ENCODE measurements around the gene KNDC1.

KNDC1 gene

DNA sequence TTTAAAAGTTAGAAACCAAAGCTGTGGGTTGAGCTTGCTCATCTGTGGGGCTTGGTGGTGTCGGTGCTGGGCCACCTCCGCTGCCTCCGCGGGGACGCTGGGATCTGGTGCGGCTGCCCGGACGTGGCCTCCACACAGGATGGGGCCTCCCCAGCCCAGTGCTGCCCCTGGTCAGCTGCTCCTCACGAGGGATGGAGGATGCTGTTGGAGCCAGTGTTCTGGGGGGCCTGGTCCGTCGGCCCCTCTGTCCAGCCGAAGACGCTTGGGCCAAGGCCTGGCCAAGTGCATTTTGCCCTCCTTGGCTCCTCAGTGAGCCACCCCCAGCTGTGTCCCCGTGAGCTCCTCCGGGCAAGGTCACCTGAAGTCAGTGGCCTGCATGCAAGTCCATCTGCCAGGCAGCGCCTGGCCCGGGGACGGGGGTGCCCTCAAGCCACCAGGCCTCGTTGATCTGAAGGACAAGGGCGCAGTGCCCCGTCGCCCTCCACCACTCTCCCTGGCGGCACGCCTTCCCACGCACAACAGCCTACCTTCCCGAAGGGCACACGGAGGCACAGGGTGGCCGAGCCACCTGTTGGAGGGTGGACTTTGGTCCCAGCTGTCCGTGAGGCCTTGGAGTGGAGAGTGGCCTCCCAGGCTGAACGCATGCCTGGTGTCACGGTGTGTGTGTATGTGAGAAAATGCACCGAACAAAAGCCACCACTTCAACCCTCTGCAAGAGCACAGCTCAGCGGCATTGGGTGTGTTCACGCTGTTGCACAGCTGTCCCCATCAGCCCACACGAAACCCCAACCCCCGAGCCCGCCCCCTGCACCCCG is 27.3 kb downstream of the KNDC1 start:
- in situ Hi-C loops (cut with MboI; ENCODE audit: low sequenced_read_pairs): no loop called here

DNA sequence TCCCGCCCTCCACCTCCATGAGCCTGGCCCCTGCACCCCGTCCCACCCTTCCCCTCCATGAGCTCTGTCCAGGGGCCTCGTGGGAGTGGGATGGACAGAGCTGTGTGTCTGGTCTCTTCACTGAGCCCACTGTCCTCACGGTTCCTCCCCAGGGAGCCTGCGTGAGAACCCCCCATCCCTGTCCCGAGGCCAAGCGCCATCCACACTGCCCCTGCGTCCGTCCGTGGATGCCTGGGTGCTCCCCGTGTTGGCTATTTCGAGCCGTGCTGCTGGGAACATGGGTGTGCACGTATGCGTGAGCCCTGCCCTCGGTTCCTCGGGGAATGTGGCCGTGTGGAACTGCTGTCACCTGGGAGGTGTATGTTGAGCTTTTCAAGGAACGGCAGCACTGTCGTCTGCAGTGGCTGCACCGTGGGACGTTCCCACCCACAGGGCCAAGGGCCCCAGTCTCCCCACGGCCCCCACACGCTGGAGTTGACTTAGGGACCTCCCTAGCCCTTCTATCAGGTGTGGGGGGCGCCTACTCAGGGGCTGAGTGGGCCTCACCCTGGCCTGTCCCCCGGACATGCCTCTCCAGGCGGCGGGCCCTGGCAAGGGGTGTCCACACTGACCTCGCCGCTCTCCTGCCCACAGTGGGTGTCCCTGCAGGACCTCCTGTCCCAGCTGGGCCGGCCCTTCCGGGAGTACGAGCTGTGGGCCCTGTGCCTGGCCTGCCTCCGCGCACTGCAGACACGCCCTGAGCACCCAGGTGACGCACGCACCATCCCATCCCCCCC is 28.1 kb downstream of the KNDC1 start:
- in situ Hi-C loops (cut with MboI; ENCODE audit: low sequenced_read_pairs): no loop called here

DNA sequence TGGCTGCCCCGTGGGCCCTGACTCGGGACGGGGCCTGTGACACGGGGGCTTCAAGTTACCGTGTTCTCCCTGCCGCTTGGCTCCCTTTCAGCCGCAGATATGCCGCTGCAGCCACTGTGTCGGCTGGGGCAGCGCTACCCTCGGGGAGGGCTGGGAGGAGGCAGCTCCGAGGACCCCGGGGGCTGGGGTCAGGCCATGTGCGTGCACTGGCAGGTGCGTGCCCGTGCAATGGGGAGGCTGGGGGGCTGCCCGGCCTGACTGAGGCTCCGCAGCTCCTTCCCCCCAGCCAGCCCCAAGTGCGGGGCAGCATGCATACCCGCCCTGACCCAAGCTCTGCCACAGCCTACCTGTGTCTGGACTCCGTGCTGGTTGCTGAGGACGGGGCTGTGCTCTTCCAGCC is 29.2 kb downstream of the KNDC1 start:
- in situ Hi-C loops (cut with MboI; ENCODE audit: low sequenced_read_pairs): no loop called here

DNA sequence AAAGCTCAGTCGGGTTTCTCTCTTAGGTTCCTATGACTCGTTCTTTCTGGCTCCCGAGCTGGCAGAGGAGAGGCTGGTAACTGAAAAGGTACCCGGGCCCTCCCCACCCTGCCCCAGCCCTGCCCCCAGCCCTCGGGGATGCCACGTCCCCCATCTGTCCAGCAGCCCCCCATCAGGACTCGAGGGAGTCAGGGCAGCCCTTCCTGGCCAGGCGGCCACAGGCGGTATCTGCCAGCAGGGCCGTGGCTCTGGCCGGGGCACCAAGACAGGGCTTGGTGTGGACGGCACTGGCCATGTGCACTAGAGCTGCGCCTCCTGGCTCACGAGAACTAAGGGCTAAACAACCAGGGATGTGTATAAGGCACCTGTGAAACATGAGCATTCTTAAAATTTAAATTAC is 29.7 kb downstream of the KNDC1 start:
- in situ Hi-C loops (cut with MboI; ENCODE audit: low sequenced_read_pairs): no loop called here

DNA sequence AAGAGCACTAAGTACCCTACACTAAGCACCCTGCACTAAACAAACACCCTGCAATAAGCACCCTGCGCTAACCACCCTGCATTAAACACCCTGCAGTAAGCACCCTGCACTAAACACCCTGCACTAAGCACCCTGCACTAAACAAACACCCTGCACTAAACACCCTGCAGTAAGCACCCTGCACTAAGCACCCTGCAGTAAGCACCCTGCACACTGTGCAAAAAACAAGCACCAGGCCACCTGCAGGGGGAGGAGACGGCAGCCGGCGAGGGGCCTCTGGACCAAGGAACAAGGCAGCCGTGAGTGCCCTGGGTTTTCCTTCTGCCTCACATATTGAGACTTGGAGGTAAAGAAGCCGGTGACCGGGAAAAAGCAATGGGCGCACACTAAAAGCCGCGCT is 30.2 kb downstream of the KNDC1 start:
- in situ Hi-C loops (cut with MboI; ENCODE audit: low sequenced_read_pairs): no loop called here

DNA sequence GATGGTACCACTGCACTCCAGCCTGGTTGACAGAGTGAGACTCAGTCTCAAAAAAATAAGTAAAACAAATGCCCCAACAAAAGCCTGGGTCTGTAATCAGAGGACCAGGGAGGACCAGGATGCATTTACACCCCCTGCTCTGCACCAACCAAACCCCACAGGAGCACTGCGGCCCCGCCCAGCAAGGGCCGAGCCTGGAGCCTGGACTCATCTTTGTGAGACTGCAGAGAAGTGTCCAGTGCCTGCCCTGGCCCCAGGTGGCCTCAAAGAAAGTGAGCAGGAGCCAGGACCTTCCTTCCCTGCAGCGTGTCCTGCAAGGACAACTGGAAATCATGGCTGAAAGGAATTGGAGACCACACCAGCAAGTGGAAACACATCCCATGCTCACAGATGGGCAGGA is 31.6 kb downstream of the KNDC1 start:
- in situ Hi-C loops (cut with MboI; ENCODE audit: low sequenced_read_pairs): no loop called here

DNA sequence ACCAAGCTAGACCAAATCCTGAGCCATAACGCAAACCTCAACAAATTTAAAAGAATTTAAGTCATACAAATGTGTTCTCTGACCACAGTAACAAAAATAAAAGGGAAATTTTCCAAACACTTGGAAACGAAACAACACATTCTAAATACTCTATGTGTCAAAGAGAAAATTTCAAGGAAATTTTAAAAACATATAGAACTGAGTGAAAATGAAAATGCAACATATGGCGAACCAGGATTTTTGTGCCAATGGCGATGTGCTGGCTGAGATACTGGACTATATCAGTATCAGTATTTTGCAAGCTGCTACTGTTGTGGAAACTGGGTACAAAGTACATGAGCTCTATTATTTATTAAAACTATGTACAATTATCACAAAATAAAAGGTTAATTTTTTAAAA is 34.1 kb downstream of the KNDC1 start:
- in situ Hi-C loops (cut with MboI; ENCODE audit: low sequenced_read_pairs): no loop called here

DNA sequence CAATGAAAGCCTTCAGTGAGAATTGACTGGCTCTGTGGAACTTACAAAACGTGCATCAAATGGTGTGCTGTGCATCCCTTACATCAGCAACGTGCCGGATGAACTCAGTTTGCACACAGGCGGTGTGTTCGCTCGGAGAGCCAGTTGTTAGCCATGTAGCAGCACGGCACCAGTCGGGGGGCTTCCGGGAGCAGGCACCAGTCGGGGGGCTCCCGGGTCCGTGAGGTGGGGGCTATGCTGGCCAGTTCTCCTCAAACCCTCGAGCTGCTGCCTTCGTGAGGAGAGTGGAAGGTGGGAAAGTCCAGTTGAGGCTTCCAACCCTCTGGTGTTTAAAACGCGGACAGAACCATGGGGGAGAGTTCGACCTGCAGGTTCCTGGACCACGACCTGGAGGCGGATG is 35.1 kb downstream of the KNDC1 start:
- in situ Hi-C loops (cut with MboI; ENCODE audit: low sequenced_read_pairs): no loop called here

DNA sequence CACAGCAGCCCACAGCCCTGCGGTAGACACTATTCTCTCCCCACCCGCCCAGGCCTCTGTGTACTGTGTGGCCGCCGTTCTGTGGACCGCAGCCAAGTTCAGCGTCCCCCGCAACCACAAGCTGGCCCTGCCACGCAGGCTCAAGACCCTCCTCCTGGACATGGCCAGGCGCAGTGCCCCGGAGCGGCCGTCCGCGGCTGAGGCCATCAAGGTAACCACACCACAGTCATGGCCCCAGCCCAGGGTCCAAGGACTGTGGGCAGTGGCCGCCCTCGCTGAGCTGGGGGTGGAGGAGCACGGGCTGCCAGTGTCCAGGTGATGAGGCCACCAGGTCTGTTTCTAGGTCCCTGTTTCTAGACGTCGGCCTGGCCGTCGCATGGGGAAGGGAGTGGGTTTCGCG is 35.6 kb downstream of the KNDC1 start:
- in situ Hi-C loops (cut with MboI; ENCODE audit: low sequenced_read_pairs): no loop called here

DNA sequence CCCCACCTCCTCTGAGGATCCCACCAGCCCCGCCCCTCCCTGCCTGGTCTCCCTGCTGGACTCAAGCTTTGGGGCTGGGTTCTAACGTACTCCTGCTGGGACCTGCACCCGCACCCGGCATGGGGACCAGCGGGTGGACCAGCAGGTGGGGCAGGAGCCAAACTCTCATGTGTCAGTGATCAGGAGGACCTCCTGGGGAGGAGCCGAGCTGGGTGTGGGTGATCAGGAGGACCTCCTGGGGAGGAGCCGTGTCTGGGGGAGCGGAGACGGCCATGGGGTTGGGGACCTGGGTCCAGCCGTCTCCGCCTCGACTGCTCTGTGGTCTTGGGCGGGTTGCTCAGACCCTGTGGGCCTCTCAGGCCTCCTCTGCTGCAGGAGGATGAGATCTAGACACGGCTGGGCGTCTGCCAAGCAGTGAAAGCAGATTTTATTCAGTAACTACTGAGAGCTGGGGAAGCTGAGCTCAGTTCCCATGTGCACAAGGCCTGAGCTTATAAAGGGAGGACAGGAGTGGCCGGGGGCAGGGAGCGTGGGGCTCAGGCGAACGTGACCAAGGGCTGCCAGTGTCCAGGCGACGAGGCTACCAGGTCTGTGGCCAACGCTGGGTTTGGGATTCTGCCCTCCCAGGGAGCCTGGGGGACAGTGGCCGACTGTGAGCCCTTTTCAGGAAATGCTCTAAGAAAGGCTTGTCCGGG is 36.3 kb downstream of the KNDC1 start:
- in situ Hi-C loops (cut with MboI; ENCODE audit: low sequenced_read_pairs): no loop called here

DNA sequence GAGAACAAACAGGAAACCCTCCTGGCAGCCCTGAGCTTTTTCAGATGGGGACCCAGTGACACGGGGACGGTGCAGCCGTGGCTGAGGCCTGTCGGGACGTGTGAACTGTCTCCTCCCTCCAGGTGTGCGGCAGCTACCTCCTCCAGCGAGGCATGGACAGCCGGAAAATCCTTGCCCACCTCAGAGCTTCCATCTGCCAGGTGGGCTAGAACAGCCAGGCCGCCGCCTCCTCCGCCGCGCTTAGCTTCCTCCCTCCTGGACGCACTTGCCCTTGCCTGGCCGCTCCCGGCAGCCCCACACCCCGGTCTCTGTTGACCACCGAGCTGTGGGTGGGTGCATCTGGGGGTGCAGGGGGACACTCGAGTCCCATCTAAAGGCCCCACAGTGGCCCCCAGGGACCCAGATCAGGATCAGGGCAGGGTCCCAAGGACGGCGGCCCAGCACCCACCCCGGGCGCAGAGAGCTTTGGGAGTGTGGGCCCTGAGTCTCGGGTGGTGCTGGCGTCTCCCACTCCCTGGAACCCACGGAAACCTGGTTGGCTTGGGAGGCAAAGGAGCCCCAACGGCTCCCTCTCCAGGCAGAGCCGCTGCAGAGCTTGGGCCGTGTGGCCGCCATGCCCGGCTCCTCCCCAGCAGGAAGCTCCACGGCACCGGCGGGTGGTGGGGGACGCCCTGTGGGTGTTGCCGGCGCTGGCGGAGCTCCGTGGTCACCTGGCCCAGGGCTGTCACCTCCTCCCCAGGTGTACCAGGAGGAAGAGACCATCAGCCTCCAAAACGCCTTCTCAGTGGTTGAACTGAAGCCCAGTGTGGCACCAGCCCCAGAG is 37.1 kb downstream of the KNDC1 start:
- in situ Hi-C loops (cut with MboI; ENCODE audit: low sequenced_read_pairs): no loop called here

DNA sequence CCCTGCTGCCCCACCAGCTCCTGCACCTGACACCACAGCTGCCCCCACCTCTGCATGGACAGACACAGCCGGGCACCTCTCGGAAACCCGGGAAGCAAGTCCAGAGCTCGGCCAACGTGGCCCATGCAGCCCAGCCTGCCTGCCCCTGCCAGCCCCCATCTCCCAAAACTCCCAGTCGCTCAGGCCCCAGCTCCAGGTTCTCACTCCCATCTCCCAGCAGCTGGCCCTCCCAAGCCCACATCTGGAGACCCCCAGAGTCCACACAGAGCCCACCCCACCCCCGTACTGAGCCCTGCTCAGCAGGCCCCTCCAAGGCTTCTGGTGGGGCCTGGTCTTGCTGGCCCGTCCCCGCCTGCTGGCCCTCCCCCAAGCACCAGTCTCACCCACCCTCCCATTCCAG is 37.8 kb downstream of the KNDC1 start:
- in situ Hi-C loops (cut with MboI; ENCODE audit: low sequenced_read_pairs): no loop called here

DNA sequence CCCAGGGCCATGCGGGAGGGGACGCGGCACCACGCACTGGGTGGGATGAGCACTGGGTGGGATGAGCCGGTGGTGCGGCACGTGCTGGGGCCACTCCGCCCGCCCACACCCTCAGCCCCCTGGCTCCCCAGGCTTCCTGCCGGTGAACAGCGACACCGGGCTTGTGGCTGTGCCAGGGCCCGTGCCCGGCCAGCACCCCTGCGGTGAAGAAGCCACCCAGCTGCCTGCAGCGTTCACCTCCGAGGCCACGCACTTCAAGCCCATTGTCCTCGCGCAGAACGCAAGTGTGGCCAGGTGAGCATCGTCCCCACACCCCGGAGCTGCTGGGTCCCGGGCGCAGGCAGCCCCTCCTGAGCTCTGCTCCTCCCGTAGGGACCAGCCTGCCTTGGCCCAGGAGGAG is 38.2 kb downstream of the KNDC1 start:
- in situ Hi-C loops (cut with MboI; ENCODE audit: low sequenced_read_pairs): no loop called here

DNA sequence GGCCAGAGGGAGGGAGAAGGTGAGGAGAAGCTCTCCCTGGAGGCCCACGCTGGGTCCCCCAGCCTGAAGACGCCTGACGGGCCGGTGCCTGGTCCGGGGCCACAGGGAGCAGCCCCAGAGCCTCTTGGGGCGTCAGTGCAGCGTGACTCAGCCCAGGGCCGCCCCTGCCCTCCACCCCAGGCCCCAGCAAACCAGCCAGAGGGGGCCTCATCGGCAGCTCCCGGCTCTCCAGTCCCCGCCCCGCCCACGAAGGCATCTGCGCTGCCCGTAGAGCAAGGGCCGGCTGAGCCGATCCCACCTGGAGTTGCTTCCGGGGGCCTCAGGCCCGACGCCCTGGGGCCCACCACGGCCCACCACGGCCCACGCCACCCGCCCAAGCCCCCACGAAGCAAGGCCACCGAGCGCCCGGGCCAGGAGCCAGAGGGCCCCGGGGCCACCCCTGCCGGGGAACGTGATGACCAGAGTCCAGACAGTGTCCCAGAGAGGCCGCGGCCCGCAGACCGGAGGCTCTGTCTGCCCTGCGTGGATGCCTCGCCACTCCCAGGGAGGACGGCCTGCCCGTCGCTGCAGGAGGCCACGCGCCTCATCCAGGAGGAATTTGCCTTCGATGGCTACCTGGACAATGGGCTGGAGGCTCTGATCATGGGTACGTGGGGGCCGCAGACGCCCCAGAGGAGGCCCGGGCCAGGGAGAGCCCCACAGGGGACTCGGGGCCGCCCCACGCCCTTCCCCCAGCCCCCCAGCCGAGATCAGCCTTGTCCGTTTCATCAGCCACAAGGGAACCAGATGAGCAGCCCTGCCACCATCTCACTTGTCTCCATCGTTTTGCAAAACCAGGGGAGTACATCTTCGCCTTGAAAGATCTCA is 38.8 kb downstream of the KNDC1 start:
- in situ Hi-C loops (cut with MboI; ENCODE audit: low sequenced_read_pairs): no loop called here

DNA sequence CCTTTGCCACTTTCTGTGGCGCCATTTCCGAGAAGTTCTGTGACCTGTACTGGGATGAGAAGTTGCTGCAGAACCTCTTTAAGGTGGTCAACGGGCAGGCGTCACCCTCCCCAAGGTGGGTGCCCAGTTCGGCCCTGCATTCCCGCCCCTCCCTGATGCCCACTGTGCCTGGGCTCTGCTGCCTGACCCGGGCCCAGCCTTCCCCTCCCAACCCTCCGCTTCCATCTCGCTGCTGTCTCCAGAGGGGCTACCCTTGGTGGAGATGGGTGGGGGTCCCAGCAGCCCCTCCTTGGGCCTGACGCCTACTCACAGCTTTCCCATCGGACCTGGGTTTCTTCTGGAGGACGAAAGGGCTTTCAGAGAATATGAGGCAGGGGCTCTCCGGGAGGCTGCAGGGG is 39.5 kb downstream of the KNDC1 start:
- in situ Hi-C loops (cut with MboI; ENCODE audit: low sequenced_read_pairs): no loop called here

DNA sequence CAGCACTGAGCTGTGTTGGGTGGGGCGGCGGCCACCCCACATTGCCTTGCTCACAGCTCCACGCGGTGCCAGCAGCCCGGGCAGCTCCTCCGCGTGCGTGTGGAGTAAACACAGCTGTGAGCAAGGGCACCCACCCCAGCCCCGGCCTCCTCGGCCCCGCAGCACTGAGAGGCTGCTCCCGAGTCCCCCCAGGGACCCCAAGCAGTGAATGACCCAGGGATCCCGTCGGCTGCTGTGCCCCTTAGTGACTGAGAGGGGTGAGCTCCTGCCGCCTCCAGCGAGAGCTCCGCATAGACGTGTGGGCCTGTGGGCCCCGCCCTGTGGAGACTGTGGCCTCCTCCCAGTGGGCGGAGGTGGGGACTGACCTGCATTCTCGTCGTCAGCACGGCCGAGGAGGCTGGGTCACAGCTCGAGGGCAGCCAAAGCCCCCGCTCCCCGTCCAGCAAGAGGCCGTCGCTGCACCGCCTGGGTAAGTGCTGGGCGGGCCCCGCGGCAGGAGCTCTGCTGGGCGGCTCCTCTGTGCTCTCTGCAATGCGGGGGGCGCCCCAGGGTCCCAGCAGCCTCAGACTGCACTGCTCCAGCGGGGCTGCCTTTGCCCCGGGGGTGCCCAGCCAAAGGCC is 40.1 kb downstream of the KNDC1 start:
- in situ Hi-C loops (cut with MboI; ENCODE audit: low sequenced_read_pairs): no loop called here

DNA sequence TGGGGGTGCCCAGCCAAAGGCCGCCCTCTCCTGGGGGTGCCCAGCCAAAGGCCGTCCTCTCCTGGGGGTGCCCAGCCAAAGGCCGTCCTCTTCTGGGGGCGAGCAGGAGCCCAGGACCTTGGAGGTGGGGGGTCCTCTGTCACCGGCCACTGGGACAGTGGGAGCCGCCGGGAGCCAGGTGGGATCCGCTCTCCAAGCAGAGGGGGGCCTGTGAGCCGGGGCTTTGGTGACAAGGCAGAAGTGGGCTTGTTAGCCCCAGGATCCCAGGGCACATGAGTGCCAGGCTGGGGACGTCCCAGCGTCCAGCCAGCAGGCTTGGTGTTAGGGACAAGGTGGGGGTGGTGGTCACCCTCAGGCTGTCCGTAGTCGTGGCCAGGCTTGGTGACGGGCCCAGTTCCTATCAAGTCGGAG is 40.6 kb downstream of the KNDC1 start:
- in situ Hi-C loops (cut with MboI; ENCODE audit: low sequenced_read_pairs): no loop called here

DNA sequence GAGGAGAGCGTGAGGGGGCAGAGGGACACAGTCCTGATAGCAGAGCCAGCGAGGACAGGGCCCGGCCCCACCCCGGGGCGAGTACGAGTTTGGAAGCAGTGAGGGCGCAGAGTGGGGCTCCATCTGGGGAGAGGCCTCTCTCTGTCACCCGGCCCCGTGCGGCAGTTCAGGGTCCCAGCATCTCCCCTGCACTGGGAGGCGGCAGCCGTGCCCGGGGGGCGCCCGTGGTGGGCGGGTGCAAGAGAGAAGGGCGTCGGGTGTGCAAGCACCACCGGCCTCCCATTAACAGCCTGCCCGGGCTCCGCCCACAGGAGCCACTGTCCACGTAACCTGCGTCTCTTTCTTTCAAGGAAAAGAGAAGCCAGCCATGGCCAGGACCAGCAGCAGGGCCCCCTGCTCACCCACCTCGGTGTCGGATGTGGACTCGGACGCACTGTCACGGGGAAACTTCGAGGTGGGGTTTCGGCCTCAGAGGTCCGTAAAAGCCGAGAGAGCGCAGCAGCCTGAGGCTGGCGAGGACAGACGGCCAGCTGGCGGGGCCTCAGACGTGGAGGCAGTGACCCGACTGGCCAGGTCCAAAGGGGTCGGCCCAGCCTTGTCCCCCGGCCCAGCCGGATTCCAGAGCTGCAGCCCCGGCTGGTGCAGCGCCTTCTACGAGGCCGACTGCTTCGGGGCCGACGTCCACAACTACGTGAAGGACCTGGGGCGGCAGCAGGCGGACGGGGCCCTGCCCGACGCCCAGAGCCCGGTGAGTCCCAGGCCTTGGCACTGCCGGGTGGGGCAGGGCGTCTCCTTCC is 41.3 kb downstream of the KNDC1 start:
- in situ Hi-C loops (cut with MboI; ENCODE audit: low sequenced_read_pairs): no loop called here

Data from HL-60/S4 treated with retinoic acid at 250 ng/mL for 4 days and 3 days (cell line).